Epithelial cell of prostate (primary cell): Measurements from ENCODE around the gene TSPO2.
A peak's percentile ranks its signal among the peaks of the same experiment; 100 is the strongest.

Experiments
- DNase-seq: peaks from one replicate; pipeline ENCODE4 v3.0.0-alpha.2; 2011; ENCODE audit warnings: low read depth, low spot score
- H3K27ac ChIP-seq: fragments of 450-650 bp; 2 replicates; pipeline ENCODE4 v1.5.1; 2017; ENCODE audit warnings: mild to moderate bottlenecking

TSPO2 gene

GRCh38 chr6:41025966-41026530 is 16.2 kb upstream of the TSPO2 start:
- H3K27ac ChIP-seq, result no peak overlapping the region

GRCh38 chr6:41027241-41027640 is 15.0 kb upstream of the TSPO2 start:
- H3K27ac ChIP-seq, result no peak overlapping the region
- DNase-seq, result no peak

More at GRCh38 chr6:41025966-41026530, 16.2 kb upstream of the TSPO2 start:
- no peak for DNase-seq

- no peak for DNase-seq
Measured at GRCh38 chr6:41027799-41028560, 14.3 kb upstream of the TSPO2 start.

GRCh38 chr6:41028561-41029412 is 13.5 kb upstream of the TSPO2 start:
- no peak for DNase-seq
- H3K27ac ChIP-seq, result no peak overlapping the region

More at GRCh38 chr6:41027799-41028560, 14.3 kb upstream of the TSPO2 start:
- no peak overlapping the region for H3K27ac ChIP-seq

- no peak overlapping the region for H3K27ac ChIP-seq
- DNase-seq, result no peak
Measured at GRCh38 chr6:41032830-41033229, 9.4 kb upstream of the TSPO2 start.

GRCh38 chr6:41033776-41034175 is 8.5 kb upstream of the TSPO2 start:
- no peak overlapping the region for H3K27ac ChIP-seq
- no peak for DNase-seq

GRCh38 chr6:41036186-41036585 is 6.1 kb upstream of the TSPO2 start:
- H3K27ac ChIP-seq, result peak overlapping the region; percentile 74
- peak; percentile 62 for DNase-seq

GRCh38 chr6:41036601-41037000 is 5.7 kb upstream of the TSPO2 start:
- H3K27ac ChIP-seq, result peak overlapping the region; percentile 74
- no peak for DNase-seq

- peak overlapping the region; percentile 74 for H3K27ac ChIP-seq
- no peak for DNase-seq
Measured at GRCh38 chr6:41037107-41037900, 5.0 kb upstream of the TSPO2 start.

GRCh38 chr6:41038205-41038604 is 4.1 kb upstream of the TSPO2 start:
- DNase-seq, result no peak
- H3K27ac ChIP-seq, result no peak overlapping the region

GRCh38 chr6:41039060-41039998 is 2.9 kb upstream of the TSPO2 start, which contains the start of gene UNC5CL:
TSS of gene UNC5CL (minus strand) at chr6:41039221. CDS start at chr6:41035074, 4,147 bp downstream.
- DNase-seq, result no peak
- H3K27ac ChIP-seq, result peak within 1 kb of the TSS; percentile 66

GRCh38 chr6:41040101-41040939 is 1.9 kb upstream of the TSPO2 start:
- H3K27ac ChIP-seq, result peak overlapping the region; percentile 66
- DNase-seq, result no peak

- DNase-seq, result no peak
- H3K27ac ChIP-seq, result peak overlapping the region; percentile 66
Measured at GRCh38 chr6:41040940-41041536, 1.2 kb upstream of the TSPO2 start.

- no peak for DNase-seq
- H3K27ac ChIP-seq, result no peak overlapping the region
Measured at GRCh38 chr6:41043151-41043550, 884 bp downstream of the TSPO2 start.

- DNase-seq, result no peak
- H3K27ac ChIP-seq, result no peak overlapping the region
Measured at GRCh38 chr6:41045664-41046063, 3.4 kb downstream of the TSPO2 start.

GRCh38 chr6:41046084-41046483 is 3.8 kb downstream of the TSPO2 start:
- DNase-seq, result no peak
- H3K27ac ChIP-seq, result no peak overlapping the region

GRCh38 chr6:41047306-41047705 is 5.0 kb downstream of the TSPO2 start:
- DNase-seq, result no peak
- no peak overlapping the region for H3K27ac ChIP-seq
